ENCODE results near the gene SP140L.

SP140L gene

GRCh38 chr2:230411570-230412370 lies 84.8 kb downstream of the SP140L start:
- peak overlapping the region; percentile 67 for H3K27ac ChIP-seq

GRCh38 chr2:230412371-230412711 lies 85.3 kb downstream of the SP140L start:
- H3K27ac ChIP-seq = peak overlapping the region; percentile 67; the same call in 1 of the 2 replicates
- TF ChIP-seq, protein P1, sequence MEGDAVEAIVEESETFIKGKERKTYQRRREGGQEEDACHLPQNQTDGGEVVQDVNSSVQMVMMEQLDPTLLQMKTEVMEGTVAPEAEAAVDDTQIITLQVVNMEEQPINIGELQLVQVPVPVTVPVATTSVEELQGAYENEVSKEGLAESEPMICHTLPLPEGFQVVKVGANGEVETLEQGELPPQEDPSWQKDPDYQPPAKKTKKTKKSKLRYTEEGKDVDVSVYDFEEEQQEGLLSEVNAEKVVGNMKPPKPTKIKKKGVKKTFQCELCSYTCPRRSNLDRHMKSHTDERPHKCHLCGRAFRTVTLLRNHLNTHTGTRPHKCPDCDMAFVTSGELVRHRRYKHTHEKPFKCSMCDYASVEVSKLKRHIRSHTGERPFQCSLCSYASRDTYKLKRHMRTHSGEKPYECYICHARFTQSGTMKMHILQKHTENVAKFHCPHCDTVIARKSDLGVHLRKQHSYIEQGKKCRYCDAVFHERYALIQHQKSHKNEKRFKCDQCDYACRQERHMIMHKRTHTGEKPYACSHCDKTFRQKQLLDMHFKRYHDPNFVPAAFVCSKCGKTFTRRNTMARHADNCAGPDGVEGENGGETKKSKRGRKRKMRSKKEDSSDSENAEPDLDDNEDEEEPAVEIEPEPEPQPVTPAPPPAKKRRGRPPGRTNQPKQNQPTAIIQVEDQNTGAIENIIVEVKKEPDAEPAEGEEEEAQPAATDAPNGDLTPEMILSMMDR (conservative IDR thresholded peaks at IDR 0.05) = no peak

More at GRCh38 chr2:230411570-230412370, 84.8 kb downstream of the SP140L start:
- TF ChIP-seq, protein P1 (conservative IDR thresholded peaks at IDR 0.05) = no peak

- TF ChIP-seq, protein P1 (conservative IDR thresholded peaks at IDR 0.05) = no peak
- H3K27ac ChIP-seq = no peak overlapping the region
These were observed 85.9 kb downstream of the SP140L start for GRCh38 chr2:230412846-230413245.

DNA sequence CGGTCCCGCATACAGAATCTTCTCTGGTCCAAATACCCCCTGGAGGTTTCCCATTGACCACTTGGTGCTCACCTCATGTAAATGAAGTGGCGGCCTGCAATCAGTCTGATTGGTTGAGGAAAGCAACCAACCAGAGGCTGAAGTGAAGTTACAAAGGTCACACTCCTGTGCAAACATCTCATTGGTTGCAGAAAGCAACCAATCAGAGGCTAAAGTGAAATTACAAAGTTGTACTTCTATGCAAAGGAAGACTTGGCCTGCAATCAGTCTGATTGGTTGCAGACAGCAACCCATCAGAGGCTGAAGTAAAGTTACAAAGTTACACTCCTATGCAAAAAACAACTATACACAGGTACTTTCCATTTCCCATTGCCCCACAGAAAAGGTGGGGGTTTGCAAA lies 86.5 kb downstream of the SP140L start:
- H3K27ac ChIP-seq = no peak overlapping the region

DNA sequence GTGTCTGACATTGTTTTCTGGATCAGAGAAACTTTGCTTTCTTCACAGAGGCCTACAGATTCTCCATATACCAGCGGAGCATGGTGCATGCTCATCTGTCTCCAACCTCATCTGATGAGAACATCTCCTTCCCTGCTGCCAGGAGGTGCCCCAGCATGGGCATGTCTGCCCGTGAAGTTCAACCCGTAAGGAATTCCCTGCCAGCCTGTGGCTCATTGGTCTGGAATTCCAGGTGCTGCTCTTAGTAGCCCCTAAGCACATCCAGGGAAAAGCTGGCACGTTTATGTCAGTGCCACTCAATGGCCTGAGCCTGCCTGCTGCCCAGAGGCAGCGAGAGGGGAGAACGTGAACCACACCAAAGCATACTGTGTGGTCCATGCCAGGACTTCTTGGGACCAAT lies 87.3 kb downstream of the SP140L start:
- H3K27ac ChIP-seq = no peak overlapping the region
- TF ChIP-seq, protein P1 (conservative IDR thresholded peaks at IDR 0.05) = no peak

More for the DNA sequence above, 86.5 kb downstream of the SP140L start:
- TF ChIP-seq, protein P1 (conservative IDR thresholded peaks at IDR 0.05) = no peak

DNA sequence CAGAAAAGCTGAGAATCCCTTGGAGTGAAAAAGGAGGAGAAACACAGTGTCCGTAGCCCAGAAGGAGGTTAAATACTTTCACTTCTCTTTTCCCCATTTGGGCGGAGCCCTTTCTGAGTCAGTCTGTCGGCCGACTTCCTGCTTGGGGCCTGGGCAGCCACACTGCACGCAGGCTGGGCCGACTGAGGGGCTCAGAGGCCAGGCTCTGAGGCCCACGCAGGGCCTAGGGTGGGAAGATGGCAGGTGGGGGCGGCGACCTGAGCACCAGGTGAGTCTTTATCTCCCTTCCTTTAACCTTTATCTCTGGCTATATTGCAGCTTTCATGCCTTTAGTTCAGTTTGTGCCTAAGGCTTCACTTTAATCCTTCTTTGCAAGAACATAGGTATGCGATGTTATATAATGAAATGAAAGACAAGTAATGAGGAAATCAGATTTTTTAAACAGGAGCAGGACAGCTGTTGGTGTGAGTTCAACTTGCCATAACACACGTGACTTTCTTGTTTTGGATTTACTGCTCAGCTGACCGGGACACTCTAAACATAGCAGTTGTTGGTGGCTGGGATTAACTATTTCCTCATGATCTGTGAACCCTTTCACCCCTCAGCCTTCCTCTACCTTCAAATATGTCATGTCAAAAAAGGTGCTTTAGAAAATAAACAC lies 89.2 kb downstream of the SP140L start, which contains the start of gene SP100:
Gene SP100 (plus strand): TSS at position 141 of the 661 bp plus-strand sequence. CDS start 96 bp downstream, at position 237.
- TF ChIP-seq, protein P1 (conservative IDR thresholded peaks at IDR 0.05) = no peak
- peak within 1 kb of the TSS; percentile 45 for H3K27ac ChIP-seq

DNA sequence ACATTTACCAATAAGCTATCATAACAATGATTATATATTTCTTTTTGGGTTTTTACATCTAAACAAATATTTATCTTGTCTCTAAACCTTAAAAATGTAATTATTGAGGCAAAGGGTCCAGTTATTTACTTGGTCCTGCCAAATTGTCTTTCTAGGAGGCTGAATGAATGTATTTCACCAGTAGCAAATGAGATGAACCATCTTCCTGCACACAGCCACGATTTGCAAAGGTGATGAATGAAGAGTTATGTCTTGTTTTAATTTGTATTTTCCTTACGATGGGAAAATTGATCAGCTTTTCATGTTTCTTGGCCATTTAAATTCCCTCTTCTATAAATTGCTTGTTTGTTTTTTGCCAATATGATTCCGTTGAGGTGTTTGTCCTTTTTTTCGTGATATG lies 90.4 kb downstream of the SP140L start:
- TF ChIP-seq, protein P1 (conservative IDR thresholded peaks at IDR 0.05) = no peak
- no peak overlapping the region for H3K27ac ChIP-seq

Measured in VCaP (cell line).